Cortex of kidney (tissue), 1 donor: ENCODE measurements around the gene PLA2G2E.

Experiments used
- DNase-seq: peaks from one replicate; lab custom pipeline; 2025; lab: John Stamatoyannopoulos, UW

PLA2G2E gene

GRCh38 chr1:19923137-19923952 lies at the start of gene PLA2G2E:
PLA2G2E (minus strand) TSS chr1:19923617; CDS start chr1:19923559, 58 bp downstream.
- DNase-seq = no peak

- DNase-seq = no peak
Measured at GRCh38 chr1:19971664-19972063, 48.2 kb upstream of the PLA2G2E start.

- no peak for DNase-seq
Measured at GRCh38 chr1:19969898-19970660, 46.7 kb upstream of the PLA2G2E start.

GRCh38 chr1:19967808-19968207 lies 44.4 kb upstream of the PLA2G2E start:
- no peak for DNase-seq

- no peak for DNase-seq
Measured at GRCh38 chr1:19964542-19964941, 41.1 kb upstream of the PLA2G2E start.

- no peak for DNase-seq
Measured at GRCh38 chr1:19963636-19964035, 40.2 kb upstream of the PLA2G2E start.

GRCh38 chr1:19960591-19960990 lies 37.2 kb upstream of the PLA2G2E start:
- no peak for DNase-seq

GRCh38 chr1:19957779-19958178 lies 34.4 kb upstream of the PLA2G2E start:
- DNase-seq = no peak

- no peak for DNase-seq
Measured at GRCh38 chr1:19955534-19956170, 32.2 kb upstream of the PLA2G2E start.

- DNase-seq = no peak
Measured at GRCh38 chr1:19954059-19954458, 30.6 kb upstream of the PLA2G2E start.

GRCh38 chr1:19949016-19949415 lies 25.6 kb upstream of the PLA2G2E start:
- DNase-seq = no peak

- DNase-seq = no peak
Measured at GRCh38 chr1:19946971-19947370, 23.6 kb upstream of the PLA2G2E start.

GRCh38 chr1:19946331-19946751 lies 22.9 kb upstream of the PLA2G2E start:
- no peak for DNase-seq

- DNase-seq = no peak
Measured at GRCh38 chr1:19945914-19946313, 22.5 kb upstream of the PLA2G2E start.

GRCh38 chr1:19942657-19943056 lies 19.2 kb upstream of the PLA2G2E start:
- no peak for DNase-seq

- no peak for DNase-seq
Measured at GRCh38 chr1:19942088-19942487, 18.7 kb upstream of the PLA2G2E start.

GRCh38 chr1:19941206-19941568 lies 17.8 kb upstream of the PLA2G2E start:
- no peak for DNase-seq

GRCh38 chr1:19940486-19941205 lies 17.2 kb upstream of the PLA2G2E start:
- DNase-seq = no peak

GRCh38 chr1:19938472-19938871 lies 15.1 kb upstream of the PLA2G2E start:
- no peak for DNase-seq

- no peak for DNase-seq
Measured at GRCh38 chr1:19936061-19936750, 12.8 kb upstream of the PLA2G2E start.

GRCh38 chr1:19934336-19934735 lies 10.9 kb upstream of the PLA2G2E start:
- DNase-seq = no peak

- DNase-seq = no peak
Measured at GRCh38 chr1:19932866-19933265, 9.4 kb upstream of the PLA2G2E start.
